ENCODE measurements around the gene DIO1.
A peak's percentile ranks its signal among the peaks of the same experiment; 100 is the strongest.

The DIO1 gene

GRCh38 chr1:53943490-53944043 lies 49.6 kb downstream of the DIO1 start:
- no peak for DNase-seq

- DNase-seq = peak; percentile 68
Measured at GRCh38 chr1:53944469-53945182, 50.6 kb downstream of the DIO1 start.

DNA sequence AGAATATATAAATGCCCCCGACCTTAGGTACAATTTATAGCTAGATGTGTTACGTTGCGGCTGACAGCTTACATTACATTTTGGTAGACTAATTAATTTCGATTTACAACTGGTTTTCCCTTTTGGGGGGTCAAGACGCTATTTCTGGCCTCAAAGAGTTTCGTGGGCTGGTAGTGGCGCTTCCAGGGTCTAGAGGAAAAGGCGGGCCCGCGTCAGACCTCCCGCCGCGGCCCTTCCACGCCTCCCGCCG lies 51.1 kb downstream of the DIO1 start:
- DNase-seq = no peak

- DNase-seq = peak; percentile 99
Measured at GRCh38 chr1:53945433-53946251, 51.7 kb downstream of the DIO1 start, which contains the start of gene IFT25. Gene IFT25 (minus strand): TSS chr1:53945699. CDS start chr1:53940082, 5,617 bp downstream.

- DNase-seq = peak; percentile 95
Measured at GRCh38 chr1:53946252-53947171, 52.5 kb downstream of the DIO1 start, which contains the start of gene LRRC42. Gene LRRC42 (plus strand): TSS chr1:53946350. CDS start chr1:53952000, 5,650 bp downstream.

DNA sequence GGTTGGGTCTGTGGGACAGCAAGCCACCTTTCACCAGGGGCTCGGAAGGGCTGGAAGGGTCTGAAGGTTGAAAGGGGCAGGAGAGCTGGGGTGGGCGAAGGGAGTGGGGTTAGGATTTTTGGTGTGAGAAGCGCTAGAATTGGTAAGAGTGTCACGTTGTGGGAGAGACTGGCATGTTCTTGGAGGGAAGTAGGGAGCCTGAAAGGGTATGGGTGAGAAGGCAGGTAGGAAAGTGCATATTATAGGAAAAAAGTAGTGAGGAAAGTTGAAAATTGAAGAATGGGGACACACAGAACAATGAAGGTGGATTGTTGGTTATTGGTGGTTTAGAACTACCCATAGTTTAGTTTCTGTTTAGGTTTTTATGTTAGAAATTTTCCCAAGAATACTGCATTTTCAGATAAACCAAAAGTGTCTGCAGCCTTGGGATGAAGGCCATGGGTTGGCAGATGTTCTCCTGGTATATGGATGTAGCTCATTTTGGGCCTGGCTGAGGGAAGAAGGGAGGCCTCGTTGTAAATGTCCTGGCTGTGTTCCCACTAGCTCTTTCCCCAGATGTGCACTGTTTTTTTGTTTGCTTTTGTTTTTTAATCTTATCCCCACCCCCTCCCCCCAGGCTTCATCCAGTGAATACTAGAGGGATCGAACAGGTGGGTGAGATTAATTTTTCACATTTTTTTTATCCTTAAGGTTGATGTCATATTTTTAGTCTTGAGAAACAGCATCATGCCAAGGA lies 53.4 kb downstream of the DIO1 start:
- no peak for DNase-seq

GRCh38 chr1:53948291-53948690 lies 54.3 kb downstream of the DIO1 start:
- no peak for DNase-seq

DNA sequence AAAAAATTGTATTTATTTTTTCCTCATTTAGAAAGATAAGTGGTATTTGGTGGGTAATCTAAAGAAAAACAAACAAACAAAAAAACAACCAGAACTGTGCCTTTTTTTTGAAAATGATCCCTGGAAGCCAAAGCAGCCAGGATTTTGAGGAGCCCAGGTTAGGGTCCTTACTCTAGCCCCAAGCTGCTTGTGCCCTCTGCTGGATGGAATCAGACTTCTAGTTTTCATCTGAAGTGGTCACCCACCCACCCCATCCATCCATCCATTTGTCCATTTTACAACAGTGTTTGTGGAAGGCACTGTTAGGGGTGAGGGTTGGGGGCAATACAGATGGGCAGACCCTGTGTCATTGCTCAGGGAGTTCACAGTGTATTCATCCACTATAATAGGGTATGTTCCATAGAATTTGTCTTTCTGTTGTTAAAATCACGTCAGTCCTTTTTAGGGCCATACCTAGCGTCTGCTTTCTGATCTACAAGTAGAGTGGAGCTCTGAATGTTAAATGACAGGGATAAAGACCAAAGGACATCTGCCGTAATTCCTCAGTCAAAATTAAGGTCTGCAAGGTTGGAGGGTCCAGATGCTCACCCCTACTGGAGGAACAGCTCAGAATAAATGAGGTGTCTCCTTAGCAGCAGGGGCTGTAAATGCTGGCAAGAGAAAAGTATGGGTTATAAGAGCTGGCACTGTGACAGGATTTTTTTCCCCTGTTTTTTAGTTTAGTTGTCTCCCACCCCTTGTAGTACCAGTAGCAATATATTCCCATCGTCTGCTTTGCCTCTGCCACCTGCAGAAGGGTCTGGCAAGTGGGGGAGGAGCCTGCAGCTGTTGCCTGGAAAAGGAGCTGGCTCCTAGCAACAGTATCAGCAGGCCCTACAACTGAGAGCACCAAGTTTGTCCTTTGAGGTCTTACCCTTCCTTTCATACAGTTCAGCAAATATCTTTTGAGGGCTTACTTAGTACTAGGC lies 55.3 kb downstream of the DIO1 start:
- DNase-seq = peak; percentile 68

DNA sequence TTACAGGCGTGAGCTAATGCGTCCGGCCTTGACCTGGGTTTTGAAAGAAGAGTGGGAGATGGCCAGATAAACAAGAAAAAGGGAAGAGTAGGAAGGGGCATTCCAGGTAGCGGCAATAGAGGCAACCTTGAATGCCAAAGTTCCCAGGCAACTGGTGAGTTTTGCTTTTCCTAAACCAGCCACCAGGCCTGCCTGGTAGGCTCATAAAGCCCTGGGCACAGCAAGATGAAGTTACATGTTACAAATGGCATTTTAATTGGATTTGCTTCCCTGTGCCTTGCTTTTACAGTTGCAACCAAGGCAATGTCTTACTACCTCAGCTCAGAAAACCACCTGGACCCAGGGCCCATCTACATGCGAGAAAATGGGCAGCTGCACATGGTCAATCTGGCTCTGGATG lies 57.7 kb downstream of the DIO1 start:
- DNase-seq = no peak

DNA sequence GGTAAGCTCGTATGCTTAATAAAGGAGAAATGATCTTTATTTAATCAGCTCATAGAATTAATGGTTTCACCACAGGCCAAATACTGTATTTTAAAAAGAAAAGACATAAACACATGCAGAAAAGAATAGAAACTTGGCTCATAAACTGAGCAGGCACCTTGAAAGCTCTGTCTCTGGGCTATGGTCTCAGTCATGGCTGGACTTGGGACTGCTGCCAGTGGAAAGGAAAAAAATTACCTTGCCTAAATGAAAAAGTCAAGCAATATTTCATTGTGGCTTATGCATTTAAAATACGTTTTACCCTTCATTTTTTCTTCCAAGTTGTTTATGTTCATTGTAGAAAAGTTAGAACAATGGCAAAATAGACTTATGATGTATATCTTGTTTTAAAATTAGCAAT lies 60.1 kb downstream of the DIO1 start:
- no peak for DNase-seq

DNA sequence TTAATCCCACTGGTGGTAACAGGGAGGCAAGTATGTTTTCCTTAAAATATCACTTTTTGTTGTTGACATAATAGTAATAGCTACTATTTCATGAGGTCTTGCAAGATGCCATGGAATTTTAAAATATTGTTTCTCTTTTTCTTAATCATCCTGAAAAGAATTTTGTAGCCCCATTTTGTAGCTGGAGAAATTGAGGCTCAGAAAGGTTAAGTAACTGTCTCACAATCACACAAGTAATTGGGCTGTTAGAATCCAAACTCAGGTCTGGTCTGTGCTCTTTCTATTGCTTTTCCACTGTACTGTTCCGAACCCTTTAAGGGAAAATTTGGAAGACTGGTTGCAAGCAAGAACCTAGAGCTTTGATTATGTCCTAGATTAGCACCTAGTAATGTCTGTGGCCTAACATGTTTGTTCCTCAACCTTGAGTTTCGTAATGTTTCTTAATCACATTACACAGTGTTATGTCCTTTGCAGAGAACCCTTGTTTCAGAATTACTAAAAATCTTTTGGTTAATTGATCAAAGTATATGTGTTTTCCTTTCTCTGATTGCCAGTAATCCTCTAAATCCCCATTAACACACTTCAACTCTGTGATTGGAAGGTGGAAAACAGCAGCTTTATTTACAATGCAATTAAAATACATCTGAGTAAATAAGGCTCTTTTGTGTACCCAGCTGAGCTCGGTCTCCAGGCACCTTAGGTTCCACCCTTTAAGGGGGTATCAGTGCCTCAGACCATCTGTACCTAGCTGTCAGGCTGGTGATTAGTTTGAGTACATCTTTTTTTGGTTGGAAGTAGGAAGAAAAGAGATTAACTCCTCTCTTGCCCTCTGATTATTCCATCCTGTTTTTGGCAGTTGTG lies 62.6 kb downstream of the DIO1 start:
- DNase-seq = peak; percentile 97

DNA sequence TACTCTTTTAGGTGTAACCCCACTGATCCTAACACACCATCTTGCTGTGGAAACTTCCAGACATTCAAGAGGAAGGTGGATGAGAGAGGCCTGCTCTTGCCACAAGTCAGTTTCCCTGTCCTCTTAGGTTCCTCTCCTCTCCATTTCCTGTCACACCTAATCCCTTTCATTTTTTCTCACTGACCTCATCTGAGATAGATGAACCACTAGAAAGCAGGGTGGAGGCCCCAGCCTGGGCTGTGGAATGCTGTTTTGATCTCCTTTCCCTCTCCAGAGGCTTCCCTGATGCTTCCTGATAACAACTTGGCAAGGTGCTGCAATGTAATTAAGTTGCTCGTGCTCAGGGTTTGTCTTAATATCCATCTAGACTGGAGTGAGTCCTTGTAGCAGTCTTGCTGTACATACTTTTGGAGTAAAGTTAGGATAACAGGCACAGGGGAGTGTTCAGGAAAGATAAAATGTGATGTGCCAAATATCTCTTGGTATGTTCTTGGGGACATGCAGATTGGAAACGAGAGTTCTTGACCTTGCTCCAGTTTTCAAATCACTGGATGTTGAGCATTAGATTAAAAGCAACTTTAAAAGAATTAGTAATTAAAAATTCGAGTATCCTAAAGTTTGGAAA lies 63.3 kb downstream of the DIO1 start:
- peak; percentile 94 for DNase-seq

DNA sequence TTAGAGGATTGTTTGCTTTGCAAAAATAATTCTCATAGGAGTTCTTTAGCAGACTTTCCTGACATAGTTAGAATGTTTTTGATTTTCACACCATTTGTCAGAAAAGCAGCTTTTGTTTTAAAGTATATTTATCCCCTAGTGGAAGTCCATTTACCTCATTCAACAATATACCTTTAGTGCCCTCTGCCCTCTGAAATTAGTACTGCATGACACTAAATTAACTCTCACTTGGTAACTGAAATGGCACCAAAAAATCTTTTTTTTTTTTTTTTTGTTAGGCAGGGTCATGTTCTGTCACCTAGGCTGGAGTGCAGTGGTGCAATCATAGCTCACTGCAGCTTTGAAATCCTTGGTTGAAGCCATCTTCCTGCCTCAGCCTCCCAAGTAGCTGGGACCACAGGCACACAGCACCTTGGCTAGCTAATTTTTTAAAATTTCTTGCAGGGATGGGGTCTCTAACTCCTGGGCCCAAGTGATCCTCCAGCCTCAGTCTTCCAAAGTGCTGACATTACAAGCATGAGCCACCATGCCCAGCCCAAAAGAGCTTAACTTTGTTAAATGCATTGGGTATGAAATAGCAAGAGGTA lies 65.8 kb downstream of the DIO1 start:
- peak; percentile 79 for DNase-seq

Data from DMS53 (cell line).